GM18907 (cell line): ENCODE results near the gene NTM.
A peak's percentile ranks its signal among the peaks of the same experiment; 100 is the strongest.

ENCODE experiments used
- ATAC-seq: cut with Tn5 transposase; IDR thresholded peaks from one replicate; pipeline ENCODE4 v1.9.1; 2021; ENCODE audit warnings: mild to moderate bottlenecking, moderate library complexity; ENCODE audit not compliant: unreplicated experiment

Gene NTM

DNA sequence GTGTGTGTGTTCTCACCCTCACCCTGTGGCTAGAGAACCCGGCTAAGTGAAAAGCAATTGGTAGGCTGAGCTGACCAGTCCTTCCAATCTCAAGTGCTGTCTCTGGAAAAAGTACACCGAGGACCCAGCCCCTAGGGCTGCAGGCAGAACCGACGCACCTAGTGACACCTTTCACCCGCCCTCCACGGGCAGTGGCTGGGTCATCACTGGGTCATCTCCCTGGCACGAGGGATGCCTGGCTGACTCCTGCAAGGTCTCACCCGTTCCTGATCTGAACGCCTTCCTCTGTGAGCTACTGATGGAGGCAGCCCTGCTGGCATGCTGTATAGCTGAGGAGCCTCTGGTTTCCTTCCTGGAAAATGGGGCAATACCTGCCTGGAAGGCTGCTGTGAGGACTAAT, 311.5 kb downstream of the NTM start:
- ATAC-seq, result no peak

DNA sequence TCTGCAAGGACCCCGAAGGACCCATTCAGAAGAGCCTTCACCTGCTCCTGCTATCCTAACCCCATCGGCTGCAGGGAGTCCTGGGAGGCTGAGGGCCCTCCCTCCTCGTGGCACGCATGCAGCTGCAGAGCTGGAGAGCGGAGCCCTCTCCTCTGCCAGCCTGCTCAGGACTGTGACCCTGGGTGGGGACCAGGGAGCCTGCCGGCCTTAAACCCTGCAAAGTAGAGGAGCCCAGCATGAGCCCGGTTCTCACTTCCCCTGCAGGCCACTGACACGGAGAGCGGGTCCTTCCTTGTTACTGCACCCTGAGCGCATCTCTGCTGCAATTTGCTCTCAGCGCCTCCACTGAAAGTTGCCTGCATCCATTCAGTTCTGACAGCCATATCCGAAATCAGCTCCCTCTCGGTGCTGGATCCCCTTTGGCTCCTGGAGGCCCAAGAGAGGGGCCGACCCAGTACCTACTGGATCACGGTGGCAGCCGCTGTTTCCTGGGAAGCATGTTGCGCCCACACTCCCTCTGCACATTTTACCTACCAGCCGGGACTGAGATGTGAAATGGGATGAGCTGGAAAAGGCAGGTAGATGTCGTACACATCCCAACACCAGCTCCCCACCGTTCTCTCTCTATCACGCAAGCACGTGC, 312.1 kb downstream of the NTM start:
- no peak for ATAC-seq

DNA sequence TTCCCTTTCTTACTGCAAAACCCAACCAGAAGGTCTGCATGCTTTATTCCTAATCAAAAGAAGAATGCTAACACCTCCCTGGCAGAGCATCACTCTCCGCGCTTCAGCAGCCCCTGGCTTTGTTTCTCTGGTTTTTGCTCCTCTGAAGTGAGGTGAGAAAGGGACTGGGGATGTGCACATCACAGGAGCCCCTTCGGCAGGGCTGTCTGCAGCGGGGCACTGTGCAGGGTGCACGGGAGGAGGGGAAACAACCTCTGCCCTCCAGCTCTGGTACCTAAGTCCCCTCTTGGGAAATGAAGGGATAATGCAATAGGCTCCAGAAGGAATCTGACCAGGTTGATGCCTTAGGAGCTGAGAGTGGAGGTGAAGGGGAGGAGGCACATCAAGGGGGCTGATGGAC, 312.7 kb downstream of the NTM start:
- ATAC-seq, result no peak

DNA sequence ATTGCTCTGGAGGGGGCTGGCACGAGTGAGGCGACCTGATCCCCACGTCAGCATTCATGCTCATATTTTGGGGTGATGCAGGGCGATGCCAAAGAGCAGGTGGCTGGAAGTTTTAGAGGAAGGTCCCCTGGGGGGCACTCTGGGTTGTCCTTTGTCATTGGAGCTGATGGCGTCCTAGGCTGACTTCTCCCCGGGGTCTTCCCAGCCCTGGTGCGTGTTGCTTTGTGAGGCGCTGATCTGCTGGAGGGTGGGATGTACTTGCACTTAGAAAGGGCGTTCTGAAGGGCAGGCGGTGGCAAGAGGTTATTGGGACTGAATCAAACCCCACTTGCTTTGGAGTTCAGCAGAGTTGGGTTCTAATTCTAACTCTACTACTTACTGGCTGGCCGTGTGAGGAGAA, 313.3 kb downstream of the NTM start:
- no peak for ATAC-seq

DNA sequence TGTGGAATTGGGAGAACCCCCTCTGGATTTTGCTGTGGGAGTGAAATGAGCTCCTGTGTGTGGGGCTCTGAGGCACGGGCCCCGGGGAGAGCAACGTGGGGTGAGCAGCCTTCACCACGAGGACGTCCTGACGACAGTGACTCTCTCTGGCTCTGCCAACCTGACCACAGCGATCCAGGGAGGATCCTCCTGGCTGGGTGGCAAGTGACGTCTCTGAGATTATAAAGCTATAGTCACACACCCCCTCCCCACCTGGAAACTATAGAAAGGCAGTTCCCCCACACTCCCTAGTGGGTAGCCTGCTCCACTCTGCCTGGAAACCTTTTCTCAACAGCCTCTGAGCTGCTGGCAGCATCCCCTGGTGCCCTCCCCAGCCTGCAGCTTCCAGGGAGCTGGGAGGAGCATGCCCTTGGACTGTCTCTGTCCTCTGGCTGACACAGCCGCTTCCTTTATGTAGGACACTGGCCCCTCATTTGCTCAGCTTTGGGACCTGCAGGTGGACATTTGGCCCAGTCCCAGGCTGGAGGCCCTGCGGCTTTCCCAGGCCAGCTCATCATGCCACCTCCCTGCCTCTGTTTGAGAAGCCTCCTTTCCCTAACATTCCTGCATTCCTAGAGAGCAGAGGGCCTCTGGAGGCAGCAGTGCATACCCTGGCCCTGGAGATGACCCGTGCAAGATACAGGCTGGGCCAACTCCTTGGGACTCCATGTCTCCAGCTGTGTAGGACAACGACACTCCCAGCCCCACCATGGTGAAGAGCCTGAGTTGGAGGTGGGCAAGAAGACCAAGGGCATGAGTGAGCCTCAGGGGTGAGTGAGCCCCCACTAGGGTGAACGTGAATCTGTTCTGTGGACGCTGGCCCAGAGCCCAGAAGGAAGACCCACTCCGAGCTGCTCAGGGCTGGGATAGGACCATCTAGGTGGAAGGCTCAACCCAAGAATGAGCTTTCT, 314.0 kb downstream of the NTM start:
- ATAC-seq, result no peak

DNA sequence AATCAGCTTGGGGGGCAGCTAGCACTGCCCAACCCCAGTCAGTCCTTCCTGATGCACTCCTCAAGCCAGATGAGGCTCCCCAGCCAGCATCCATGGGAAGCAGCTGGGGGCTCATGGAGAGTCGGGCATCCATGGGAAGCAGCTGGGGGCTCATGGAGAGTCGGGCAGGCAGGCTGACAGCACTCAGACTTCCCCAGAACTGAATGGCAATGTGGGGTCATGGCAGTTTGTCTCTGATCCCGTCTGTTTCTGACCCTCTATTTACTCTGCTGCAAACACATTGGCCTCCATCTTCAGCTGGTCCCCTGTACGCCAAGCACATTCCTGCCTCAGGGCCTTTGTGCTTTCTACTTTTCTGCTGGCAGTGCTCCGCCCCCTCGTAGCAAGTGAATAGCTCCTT, 314.8 kb downstream of the NTM start:
- ATAC-seq, result no peak

DNA sequence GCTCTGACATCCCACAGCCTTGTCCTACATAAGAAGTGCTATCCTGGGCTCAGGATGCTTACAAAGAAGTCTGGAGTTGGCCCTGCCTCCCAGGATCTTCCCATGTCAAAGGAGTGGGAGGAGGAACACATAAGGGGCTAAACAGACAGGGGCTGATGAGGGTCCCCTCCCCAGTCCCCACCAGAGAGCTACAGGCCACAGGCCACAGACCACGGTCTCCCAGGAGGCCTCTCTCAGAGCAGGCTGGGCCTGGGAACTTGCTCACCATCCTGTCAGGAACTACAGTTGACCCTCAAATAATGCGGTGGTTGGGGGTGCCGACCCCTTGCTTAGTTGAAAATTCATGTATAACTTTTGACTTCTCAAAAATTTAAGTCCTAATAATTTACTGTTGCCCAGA, 315.5 kb downstream of the NTM start:
- ATAC-seq, result no peak

DNA sequence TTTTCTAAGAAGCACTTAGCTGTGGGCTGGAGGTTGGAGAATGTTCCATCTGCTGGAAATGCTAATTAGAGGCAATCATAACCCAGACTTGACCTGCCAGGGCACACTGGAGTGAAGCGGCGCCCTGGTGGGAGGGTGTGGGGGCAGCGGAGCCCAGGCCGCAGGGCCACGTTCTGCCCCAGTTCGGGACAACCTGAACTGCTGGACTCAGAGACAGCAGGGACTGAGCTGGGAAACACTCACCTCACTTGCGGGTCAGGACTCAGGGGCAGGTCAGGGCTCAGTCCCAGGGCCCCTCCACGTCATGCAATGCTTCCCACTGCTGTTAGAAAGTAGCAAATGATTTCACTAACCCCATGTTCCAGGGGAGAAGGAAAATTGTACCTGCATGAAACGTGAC, 316.4 kb downstream of the NTM start:
- no peak for ATAC-seq

DNA sequence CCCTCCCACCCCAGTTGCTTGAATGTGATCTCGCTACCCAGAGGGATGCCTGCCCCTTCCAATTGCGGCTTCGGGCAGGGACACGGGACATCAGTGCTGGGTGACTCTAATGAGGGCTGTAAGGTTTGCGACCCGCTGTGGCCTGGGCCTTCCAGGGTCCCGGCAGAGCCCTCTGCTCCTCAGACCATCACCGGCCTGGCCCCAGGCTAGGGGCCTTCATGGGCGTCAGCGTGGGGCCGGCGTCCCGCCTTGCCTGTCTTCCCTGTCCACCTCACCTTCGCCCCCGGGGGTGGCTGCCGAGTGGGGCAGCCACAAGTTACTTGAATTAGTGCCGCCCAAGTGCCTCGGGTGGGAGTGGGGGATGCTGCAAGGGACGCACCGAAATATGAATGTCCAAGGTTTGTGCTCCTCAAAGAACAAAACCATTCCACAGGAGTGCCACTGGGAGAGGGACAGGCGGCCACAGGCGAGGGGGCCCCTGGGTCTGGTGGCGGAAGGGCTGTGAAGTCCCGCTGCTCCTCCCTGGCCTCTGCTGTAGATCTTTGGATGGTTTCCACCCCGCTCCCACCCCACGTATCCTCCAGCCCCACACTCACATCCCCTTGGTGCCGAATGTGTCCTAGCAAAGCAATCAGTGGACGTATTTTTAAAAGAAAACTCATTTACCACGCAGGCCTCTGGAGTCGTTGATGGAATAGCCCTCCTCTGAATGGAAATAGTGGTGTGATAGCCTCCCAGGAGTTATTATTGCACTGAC, 317.1 kb downstream of the NTM start:
- ATAC-seq, result no peak

DNA sequence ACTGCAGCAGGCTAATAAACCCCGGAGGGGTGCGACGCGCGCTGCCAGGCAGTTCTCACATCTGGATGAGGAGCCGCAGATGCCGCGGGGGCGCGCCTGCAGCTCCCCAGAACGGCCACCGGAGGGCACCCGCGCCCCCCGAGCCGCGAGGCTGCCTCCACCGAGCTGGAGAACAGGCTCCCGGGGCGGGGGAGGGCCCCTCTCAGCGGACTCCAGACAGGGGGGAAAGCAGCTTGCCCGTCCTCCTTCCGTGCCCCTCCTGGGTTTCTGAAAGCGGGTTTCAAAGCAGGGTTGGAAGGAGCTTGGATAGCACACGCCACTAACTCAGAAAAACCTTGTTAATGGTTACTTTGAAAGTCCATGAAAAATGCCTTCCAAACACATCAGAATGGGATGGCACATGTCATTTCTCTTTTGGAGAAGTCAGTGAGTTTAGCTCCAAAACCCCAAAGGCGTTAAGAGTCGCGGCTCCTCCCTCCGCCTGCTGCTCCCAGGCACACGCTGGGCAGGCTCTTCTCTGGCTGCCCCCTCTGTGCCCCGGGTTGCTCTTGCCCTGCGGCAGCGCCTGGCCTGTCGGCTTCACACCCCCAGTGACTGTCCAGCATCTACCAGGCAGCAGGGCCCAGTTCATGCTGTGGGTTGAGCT, 317.8 kb downstream of the NTM start:
- peak; percentile 73 for ATAC-seq

DNA sequence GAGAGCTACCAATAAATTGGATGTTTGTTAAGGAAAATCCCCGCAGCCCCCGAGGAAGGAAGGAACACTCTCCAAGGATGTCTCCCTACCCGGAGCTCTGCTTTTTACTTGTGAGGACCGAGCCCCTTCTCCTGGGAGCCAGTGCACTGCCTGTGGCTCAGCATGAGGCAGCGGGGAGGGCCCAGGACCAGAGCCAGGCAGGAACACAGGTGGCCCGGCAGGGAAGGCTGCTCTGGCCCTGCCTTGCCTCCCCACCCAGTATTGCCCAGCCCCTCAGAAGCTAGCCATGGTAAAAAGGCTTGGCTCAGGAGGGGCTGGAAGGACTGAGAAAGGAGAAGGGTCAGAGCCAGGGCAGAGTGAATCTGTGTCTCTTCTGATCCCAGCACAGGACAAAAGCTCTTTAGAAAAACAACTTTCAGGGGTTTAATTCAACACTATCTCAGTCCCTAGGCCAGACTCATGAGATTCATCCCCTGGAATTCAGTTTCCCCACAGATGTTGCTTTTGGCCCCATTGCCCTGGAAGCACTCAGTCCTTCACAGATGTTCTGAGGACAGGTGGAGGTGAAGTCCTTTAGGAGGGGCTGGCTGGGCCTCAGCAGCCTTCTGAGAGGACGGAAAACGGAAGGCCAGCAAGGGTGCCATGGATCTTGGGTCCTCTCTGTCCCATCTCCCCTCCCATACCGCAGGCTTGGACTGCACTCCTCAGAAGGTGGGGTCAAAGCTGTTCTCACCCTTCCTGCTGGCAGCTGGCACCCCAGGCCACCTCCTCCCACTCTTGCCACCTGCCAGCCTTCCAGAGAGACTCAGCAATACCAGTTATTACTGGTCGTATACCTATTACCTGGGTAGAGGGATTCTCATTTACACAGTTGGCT, 318.9 kb downstream of the NTM start:
- no peak for ATAC-seq

DNA sequence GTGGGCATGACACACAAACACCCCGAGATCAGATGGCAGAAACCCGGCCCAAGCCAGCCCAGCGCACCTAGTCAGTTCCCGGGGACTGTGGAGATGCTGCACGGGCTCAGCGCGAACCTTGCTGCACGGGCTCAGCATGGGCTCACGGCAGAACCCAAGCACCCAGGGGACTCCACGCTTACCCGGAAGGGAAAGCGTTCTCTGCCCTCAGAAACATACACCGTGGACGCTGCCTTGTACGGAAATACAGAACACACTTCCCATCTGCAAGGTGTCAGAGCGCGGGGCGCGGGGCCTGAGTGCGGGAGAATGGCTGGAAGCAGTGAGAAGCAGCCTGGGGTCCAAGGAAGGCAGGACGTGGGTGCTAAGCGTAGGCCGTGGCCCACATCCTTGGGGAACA, 319.9 kb downstream of the NTM start:
- no peak for ATAC-seq

DNA sequence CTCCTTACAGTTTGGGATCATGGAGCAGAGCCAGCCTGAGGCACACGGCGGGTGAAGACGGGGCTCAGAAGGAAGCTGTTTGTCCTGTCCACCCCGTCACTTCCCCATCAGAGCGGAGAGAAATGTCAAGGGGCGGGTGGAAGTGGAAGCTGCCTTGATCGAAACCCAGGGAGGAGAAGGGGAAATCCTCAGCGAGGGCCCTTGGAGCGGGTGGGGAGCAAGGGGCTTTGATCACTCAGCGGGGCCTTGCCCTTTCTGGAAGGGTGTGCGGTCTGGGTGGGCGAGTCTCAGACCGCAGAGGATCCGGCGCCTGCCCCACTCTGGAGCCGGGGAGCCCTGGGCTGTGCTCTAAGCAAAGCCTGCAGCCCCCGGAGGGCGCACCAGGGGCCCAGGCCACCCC, 320.4 kb downstream of the NTM start:
- ATAC-seq, result no peak

DNA sequence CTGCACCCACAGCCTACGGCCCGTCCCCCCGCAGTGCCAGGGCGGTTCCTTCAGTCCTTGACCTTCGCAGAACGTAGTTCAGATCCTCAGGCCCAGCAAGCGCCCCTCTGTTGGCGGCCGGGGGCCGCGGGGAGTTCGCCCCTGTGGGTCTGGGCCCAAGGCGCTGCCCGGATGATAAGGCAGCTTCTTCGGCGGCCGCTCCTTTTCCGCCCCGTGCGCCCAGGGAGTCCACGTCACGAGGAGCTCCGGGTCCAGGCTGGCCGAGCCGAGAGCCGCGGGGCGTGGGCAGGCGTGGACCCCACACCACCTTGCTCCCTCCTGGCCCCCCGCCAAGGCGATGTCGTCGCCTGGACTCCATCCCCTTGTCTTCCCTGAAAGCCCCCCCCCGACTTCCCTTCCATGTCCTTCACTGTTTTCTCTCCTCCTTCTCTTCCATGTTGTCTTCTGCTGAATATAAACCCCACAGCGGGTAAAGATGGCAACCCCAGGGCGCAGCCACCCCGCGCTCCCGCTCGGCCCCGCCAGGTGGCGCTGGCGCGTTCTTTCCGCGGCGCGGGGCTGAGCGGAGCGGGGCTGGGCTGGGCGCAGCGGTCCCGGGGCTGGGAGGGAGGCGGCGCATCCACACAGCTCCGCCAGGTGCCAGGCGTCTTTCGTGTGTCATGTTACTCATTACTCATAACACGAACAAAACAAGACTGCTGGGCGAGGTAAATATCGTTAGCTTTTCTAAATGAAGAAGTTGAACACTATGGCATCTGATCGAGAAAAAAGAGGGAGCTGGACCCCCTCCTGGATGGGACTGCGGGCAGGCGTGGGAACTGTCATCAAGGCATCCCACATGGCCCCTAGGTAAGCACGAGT, 321.0 kb downstream of the NTM start:
- peak; percentile 57 for ATAC-seq

DNA sequence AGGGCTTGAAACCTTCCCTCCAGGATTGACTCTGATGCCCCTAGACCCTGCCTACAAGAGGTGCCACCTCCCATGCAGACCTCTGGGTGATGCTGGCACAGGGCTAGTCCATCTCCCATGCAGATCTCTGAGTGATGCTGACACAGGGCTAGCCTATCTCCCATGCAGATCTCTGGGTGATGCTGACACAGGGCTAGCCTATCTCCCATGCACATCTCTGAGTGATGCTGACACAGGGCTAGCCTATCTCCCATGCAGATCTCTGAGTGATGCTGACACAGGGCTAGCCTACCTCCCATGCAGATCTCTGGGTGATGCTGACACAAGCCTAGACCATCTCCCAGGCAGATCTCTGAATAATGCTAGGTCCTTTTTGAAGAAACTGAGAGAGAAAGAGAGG, 321.7 kb downstream of the NTM start:
- no peak for ATAC-seq

DNA sequence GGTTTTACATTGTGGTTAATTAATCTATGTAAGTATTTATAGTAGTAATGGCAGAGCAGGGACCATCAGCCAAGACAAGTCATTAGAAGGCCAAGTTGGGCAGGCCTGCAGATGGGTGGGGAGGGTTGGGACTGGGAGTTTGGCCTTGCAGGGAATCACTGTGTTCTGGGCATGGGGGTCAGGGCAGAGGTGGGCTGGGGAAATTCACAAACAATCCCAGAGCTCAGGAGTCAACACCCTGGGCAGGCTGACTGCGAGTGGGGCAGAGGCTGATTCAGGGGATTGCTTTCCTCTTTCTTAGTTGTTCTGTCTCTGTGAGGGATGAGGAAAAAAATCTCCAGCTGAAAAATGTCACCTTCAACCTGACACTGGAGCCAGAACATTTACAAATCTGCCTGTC, 322.5 kb downstream of the NTM start:
- no peak for ATAC-seq

DNA sequence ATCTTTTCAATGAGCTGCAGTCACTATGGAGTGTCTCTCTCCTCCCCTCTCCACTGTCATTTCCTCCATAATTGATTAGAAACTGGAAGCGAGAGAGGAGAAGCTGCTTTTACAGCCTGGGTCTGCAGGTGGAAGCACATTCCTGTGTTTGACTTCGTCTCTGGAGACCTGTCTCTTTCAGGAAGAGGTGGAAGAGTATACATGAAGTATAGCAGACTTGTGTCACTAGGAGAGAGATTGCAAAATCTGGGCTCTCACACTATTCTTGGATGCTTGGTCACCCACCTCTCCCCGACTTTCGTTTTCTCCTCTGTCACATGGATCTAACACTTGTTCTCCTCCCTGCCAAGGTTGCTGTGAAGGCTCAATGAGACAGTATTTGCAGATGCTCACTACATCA, 323.3 kb downstream of the NTM start:
- no peak for ATAC-seq

DNA sequence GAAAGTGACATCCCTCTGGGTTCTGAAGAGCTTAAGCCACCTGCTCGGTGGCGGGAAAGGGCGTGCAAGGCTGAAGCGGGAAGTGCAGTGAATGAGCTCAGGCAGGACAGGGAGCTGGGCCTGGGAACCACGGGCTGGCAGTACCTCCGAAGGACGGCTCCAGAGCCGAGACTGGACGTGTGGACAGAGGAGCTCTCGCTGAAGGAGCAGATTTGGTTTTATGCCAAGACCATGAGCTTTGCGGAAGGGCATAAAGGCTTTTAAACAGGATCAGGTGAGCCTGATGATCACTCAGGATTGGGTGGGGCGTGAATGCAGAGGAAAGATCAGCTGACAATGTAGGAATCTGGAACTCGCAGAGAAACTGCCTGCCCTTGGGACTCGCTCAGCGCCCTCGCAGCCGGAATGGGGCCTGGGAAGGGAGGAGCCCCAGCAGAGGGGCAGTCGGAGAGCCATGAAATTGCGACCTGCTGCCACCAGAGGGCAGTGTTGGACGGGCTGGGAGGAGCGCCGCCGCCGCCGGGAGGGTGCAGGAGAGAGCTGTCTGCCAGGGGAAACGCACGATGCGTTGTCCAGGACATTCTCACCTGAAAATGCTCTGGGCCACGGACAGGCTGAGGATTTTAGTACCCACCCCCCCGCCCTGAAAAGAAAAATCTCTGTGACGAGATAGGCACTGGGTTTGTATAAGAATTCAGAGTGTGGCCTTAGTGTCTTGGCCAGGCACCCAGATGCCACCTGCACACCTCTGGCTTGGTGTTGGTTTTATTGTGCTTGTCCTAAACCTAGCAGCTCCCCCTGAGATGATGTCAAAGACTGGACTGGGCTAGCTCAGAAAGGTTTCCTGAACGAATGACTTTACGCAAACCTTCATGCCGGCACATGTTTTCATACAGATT, 324.4 kb downstream of the NTM start:
- peak; percentile 84 for ATAC-seq
